MM.1S (cell line): ENCODE measurements around the gene ARHGAP28.

ENCODE experiments used
- CTCF ChIP-seq: fragments of 300-600 bp; sonication (generic); IDR thresholded peaks from 2 replicates; pipeline ENCODE4 v1.5.1; 2016; ENCODE audit warnings: antibody characterized with exemption, low read length, mixed read lengths
- EZH2 ChIP-seq: fragments of 300-600 bp; sonication (generic); optimal IDR thresholded peaks from 2 replicates; pipeline ENCODE3; 2017; ENCODE audit warnings: low read depth, mild to moderate bottlenecking, antibody characterized with exemption, low read length, mixed read lengths
- EZH2phosphoT487 ChIP-seq: fragments of 300-600 bp; sonication (generic); IDR thresholded peaks from 2 replicates; pipeline ENCODE4 v1.6.1; 2018; ENCODE audit warnings: antibody characterized with exemption, low read length

- no peak for TF ChIP-seq CTCF
- TF ChIP-seq EZH2phosphoT487: no peak
- TF ChIP-seq EZH2: no peak
Observed at GRCh38 chr18:6940451-6940850, 210.9 kb downstream of the ARHGAP28 start.
